ENCODE results near the gene FARS2.
"Not testable (repeated sequence)": the region's sequence is repeated elsewhere in the genome, so short reads cannot be mapped to it uniquely, and the experiment has no call there.

The FARS2 gene

GRCh38 chr6:5630636-5631035 is 369.3 kb downstream of the FARS2 start:
- DNase-seq (ENCODE audit: low spot score) = no peak

GRCh38 chr6:5632348-5632935 is 371.1 kb downstream of the FARS2 start:
- no peak for DNase-seq (ENCODE audit: low spot score)

GRCh38 chr6:5634525-5634924 is 373.2 kb downstream of the FARS2 start:
- no peak for DNase-seq (ENCODE audit: low spot score)

- DNase-seq (ENCODE audit: low spot score) = peak; percentile 81
Measured at GRCh38 chr6:5636210-5637030, 375.1 kb downstream of the FARS2 start.

- peak; percentile 97 for DNase-seq (ENCODE audit: low spot score)
Measured at GRCh38 chr6:5637714-5638113, 376.4 kb downstream of the FARS2 start.

DNA sequence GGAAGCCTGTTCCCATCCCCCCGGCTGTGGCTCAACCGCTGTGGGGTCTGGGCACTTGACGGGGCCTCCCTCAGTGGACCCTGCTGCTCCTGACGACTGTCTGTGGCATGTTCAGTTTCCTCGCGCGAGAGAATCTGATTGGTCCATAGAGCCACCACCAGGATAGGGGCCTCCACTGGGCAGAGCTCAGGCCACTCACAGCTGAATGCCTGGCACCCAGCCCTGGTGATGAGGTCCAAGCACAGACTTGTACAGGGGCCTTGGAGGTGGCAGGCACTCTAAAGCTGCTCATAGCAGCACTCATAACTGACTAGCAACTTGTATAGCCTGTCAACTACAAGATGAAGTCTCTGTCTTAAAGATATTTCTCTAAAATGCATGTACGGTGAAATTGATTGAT is 377.4 kb downstream of the FARS2 start:
- no peak for DNase-seq (ENCODE audit: low spot score)

DNA sequence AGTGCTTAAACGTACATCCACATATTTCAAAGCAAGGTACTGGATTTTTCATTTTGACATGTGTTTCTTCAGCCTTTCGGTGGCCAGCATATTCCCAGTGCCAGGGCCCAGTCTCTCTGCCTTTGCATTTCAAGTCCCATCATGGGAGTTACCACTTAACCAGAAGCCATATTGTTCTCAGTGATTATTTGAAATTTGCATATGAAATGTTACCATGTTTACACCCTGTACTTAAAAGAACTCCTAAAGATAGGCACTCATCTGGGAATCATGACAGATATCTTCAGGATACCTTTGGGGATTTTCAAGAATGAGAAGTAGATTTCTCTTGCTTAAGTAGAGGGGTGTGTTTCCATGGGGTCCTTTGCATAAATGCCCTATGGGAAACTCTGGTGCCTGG is 377.9 kb downstream of the FARS2 start:
- no peak for DNase-seq (ENCODE audit: low spot score)

DNA sequence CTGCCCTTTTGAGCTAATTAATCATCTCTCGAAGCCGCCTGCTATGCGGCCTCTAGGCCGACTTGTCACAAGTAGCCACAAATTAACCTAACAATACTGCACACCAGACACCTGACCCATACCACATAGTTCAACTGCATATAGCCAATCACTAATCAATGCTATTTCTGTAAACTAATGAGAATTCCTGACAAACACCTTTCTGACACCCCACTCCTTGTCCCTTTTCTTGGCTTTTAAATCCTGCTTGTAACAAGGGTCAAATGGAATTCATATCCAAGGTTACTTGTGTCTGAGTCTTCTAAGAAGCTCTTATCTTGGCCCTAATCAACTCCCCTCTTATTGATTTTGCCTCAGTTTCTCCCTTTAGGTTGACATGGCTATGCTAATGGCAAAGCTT is 379.3 kb downstream of the FARS2 start:
- no peak for DNase-seq (ENCODE audit: low spot score)

- DNase-seq (ENCODE audit: low spot score) = no peak
Measured at GRCh38 chr6:5644523-5645185, 383.3 kb downstream of the FARS2 start.

- no peak for DNase-seq (ENCODE audit: low spot score)
Measured at GRCh38 chr6:5645328-5646290, 384.3 kb downstream of the FARS2 start.

- DNase-seq (ENCODE audit: low spot score) = no peak
Measured at GRCh38 chr6:5652406-5653137, 391.3 kb downstream of the FARS2 start.

DNA sequence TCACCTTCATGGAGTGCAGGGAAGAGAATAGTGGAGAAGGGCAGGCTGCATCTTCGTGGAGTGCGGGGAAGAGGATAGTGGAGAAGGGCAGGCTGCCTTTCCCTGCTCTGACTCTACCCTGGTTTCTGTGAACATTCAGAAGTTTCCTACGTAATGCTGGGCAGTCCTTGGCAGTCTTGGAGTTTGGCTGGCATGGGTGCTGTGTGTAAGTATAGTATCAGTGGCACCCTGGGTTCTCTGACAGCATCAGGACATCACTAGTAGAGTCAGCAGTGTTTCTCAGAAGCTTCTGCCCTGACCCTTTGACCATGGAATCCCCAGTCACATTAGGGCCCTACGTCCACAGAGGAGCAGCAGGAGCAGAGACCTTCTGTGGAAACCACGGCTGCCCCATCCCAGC is 392.5 kb downstream of the FARS2 start:
- no peak for DNase-seq (ENCODE audit: low spot score)

DNA sequence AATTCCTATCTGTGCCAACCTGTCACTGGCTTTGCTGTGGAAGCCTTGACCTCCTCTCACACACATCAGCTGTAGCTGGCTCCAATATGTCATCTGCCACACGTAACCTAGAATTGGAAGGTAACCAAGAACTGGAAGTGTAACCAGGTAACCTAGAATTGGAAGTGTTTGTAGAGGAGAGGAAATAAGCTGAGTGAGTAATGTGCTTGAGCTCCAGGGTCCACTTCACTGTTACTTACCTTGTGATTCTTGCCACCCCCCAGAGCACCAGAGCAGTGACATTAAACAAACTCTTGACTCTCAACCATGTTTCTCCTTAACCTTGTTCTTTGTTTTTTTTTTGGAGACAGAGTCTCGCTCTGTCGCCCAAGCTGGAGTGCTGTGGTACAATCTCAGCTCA is 394.9 kb downstream of the FARS2 start:
- DNase-seq (ENCODE audit: low spot score) = no peak

- not testable (repeated sequence) for DNase-seq (ENCODE audit: low spot score)
Measured at GRCh38 chr6:5656695-5657094, 395.4 kb downstream of the FARS2 start.

DNA sequence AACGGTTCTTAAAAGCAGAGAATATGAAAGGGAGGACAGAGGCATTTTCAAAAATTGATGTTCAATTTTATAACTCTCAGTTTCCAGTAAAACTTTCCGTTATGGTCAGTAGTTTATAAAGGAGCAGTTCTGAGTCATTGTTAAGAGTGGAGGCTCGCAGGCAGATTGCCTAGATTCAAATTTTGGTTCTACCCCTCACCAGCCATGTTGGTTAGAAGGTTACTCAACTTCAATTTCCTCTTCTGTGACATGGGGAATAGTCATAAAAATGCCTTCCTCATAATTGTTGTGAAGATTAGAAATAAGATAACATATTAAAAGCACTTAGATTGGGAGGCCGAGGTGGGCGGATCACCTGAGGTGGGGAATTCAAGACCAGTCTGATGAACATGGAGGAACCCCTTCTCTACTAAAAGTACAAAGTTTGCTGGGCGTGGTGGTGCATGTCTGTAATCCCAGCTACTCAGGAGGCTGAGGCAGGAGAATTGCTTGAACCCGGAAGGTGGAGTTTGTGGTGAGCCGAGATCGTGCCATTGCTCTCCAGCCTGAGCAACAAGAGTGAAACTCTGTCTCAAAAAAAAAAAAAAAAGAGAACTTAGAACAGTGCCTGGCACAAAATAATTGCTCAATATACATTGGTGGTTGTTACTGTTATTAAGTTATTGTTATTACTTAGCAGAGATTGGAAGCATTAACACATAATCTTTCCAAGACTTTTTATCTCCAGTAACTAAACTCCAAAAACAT is 396.5 kb downstream of the FARS2 start:
- no peak for DNase-seq (ENCODE audit: low spot score)

DNA sequence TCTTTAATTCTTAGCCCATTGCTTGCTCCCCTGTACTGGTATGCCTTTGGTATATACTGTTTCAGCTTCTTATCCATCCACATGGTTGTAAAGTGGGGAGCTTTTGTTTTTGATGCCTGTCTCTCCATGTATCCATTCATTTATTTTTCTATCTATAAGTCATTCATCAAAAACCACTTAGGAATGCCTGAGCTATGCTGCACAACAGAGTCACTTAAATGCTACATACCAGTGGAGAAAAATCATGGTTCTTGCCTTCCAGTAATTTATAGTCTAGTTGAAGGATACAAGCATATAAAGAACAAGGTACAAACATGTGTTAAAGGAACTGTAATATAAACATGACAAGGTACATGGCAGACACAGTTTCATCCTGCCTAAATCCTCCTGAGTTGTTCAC is 398.2 kb downstream of the FARS2 start:
- no peak for DNase-seq (ENCODE audit: low spot score)

DNA sequence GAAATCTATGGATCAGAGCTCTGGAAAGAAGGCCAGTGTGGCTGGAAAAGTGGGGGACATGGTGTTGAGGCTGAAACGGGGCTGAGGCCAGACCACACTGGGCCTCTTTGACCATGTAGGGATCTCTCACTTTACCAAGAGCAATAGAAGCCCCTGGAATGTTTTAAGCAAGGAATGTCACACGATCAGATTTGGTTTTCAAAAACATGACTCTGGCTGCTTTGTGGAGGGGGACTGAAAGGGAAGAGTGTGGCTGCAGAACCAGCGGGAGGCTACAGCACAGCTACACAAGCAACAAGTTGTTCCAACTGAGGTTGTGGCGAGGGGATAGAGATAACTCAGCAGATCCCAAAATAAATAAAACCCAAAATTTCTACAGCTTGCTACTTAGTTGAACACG is 399.5 kb downstream of the FARS2 start:
- DNase-seq (ENCODE audit: low spot score) = no peak

DNA sequence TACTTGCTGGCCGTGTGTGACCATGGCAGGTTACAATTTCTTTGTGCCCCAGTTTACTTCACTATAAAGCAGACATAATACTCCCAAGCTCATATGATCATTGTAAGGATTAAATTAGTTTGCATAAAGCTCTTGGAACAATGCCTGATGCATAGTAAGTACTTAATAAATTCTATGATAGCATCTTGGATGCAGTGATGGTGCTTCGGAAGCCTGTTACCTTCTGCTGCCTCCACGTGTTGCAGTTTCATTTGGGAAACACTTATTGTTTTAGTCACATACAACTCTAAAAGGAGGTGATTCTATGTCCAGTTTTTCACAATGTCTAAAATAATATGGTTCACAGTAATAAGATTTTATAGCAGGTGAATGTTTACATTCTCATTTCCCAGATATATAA is 401.5 kb downstream of the FARS2 start:
- peak; percentile 63 for DNase-seq (ENCODE audit: low spot score)

- peak; percentile 95 for DNase-seq (ENCODE audit: low spot score)
Measured at GRCh38 chr6:5663259-5663658, 401.9 kb downstream of the FARS2 start.

- no peak for DNase-seq (ENCODE audit: low spot score)
Measured at GRCh38 chr6:5663739-5664138, 402.4 kb downstream of the FARS2 start.
